GM21825 (cell line): Measurements from ENCODE around the gene TIMP1.

Experiments used
- ATAC-seq: cut with Tn5 transposase; IDR thresholded peaks from one replicate; pipeline ENCODE4 v1.9.1; 2021; ENCODE audit warnings: mild to moderate bottlenecking, moderate library complexity; ENCODE audit not compliant: unreplicated experiment

TIMP1 gene

DNA sequence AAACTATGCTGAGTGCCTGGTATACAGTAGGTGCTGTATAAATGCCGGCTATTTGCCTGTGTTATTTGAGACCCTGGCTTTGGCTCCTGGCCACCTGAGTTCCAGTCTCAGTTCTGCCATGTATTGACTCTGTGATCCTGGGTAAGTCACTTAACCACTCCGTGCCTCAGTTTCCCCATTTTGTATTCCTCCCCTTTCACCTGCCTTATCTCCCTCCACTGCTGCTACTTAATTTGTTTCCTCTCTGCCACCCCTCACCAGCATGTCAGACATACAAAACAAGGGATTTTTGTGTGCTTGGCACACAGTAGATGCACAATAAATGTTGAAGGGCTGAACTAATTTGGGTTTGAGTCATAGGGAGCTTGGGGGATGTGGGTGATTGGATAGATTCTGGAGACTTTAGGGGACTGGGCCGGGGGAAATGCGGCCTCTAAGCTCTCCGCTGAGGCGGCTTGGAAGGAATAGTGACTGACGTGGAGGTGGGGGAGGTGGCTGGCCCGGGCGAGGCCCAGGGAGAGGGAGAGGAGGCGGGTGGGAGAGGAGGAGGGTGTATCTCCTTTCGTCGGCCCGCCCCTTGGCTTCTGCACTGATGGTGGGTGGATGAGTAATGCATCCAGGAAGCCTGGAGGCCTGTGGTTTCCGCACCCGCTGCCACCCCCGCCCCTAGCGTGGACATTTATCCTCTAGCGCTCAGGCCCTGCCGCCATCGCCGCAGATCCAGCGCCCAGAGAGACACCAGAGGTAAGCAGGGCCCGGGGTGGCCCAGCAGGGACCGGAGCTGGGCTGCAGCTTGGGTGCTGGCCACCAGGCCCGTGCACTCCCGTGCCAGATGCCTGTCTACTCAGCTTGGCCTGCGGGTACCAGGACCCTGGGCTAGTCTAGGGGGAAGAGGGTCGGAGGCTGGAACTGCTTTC, at the start of gene TIMP1:
TIMP1 (plus strand) TSS at position 706 of the 917 bp plus-strand sequence. CDS start 980 bp downstream, outside the sequence.
- ATAC-seq = peak; percentile 77

GRCh38 chrX:47539860-47540259, 42.4 kb upstream of the TIMP1 start:
- no peak for ATAC-seq

- no peak for ATAC-seq
Measured at GRCh38 chrX:47540754-47541538, 41.3 kb upstream of the TIMP1 start.

- no peak for ATAC-seq
Measured at GRCh38 chrX:47543496-47543895, 38.7 kb upstream of the TIMP1 start.

- ATAC-seq = peak; percentile 91
Measured at GRCh38 chrX:47556045-47556623, 26.1 kb upstream of the TIMP1 start.

GRCh38 chrX:47558436-47558835, 23.8 kb upstream of the TIMP1 start:
- no peak for ATAC-seq

- no peak for ATAC-seq
Measured at GRCh38 chrX:47560179-47560933, 21.9 kb upstream of the TIMP1 start.

- peak; percentile 84 for ATAC-seq
Measured at GRCh38 chrX:47560934-47561658, 21.1 kb upstream of the TIMP1 start, which contains the start of gene ARAF. Gene ARAF (plus strand): TSS chrX:47561205. CDS start chrX:47562968, 1,763 bp downstream.

- no peak for ATAC-seq
Measured at GRCh38 chrX:47561659-47562151, 20.5 kb upstream of the TIMP1 start.

GRCh38 chrX:47562615-47563243, 19.5 kb upstream of the TIMP1 start:
- no peak for ATAC-seq

DNA sequence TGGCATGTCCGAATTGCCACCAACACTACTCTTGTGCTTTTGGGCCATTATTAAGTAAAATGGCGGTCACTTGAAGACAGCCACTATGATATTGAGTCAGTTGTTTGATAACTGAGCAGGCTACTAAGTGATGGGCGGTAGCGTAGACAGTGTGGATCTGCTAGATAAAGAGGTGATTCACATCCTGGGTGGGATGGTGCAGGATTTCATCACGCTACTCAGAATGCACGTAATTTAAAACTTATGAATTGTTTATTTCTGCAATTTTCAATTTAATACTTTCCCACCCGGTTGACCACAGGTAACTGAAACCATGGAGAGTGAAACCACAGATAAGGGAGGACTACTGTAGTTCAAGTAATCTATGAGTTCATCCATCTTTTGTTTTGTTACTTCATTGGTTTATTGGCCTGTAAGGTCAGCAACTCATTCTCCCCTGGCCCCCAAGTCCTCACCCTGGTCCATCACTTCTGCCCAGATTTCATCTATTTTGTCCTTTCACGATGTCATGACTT, 18.4 kb upstream of the TIMP1 start:
- no peak for ATAC-seq

- ATAC-seq = no peak
Measured at GRCh38 chrX:47564438-47565085, 17.7 kb upstream of the TIMP1 start.

GRCh38 chrX:47566841-47567240, 15.4 kb upstream of the TIMP1 start:
- ATAC-seq = no peak

DNA sequence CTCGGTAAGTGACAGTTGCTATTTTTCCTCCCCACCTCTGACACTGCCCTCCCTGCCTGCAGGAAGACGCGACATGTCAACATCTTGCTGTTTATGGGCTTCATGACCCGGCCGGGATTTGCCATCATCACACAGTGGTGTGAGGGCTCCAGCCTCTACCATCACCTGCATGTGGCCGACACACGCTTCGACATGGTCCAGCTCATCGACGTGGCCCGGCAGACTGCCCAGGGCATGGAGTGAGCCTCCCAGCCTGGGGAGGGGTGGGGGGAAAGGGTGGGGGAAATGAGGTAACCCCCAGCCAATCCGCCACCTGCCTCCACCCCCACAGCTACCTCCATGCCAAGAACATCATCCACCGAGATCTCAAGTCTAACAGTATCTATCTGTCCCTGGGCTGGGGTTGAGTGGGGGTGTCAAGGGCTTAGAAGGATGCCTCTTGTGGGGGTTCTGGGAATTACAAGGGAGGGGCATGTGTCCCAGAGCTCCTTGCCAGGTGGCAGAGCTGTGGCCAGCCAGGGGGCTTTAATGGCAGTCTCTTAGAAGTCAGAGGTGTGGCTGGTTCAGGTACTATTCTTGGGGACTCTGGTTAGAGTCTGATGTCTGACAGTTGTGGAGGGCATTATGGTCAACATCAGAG, 13.5 kb upstream of the TIMP1 start:
- no peak for ATAC-seq

GRCh38 chrX:47570794-47571193, 11.4 kb upstream of the TIMP1 start:
- no peak for ATAC-seq

- ATAC-seq = no peak
Measured at GRCh38 chrX:47571215-47571614, 11.0 kb upstream of the TIMP1 start.

- no peak for ATAC-seq
Measured at GRCh38 chrX:47571896-47572295, 10.3 kb upstream of the TIMP1 start.

DNA sequence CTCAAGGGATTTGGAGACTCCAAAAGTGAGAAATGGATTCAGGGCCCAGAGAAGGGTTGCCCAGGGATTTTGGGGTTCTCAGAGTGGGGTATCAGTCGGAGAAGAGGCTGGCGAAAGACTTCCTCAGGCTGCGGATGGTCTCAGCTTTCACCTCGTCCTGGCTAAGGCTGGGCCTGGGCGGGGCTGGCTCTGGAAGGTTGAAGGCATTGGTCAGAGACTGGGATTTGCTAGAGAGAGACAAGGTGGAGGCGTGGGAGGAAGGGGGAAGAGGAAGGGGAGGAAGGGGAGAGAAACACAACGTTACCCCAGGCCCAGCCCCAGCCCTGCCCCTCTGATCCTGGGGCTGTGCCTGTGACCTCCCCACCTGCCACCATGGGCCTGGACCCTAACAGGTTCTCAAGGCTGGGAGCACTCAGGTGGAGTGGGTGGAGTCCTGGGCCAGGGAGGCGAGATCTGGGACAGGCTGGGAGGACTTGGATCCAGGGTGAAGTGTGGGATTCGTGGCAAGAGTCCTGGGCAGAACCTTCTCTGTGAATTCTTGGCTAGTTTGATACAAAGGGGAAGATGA, 9.4 kb upstream of the TIMP1 start:
- ATAC-seq = no peak
